Left cardiac atrium (tissue), 4 donors: ENCODE measurements around the gene MGAT3. TPM values are rescaled to one million over a fixed set of nuclear protein-coding genes. Genes with fewer than 3 reads are reported as not detected.

Experiments
- ATAC-seq, 2 donors: fragments of 200-7000 bp; cut with Tn5 transposase; one replicate each; pipeline ENCODE4 v1.9.1; 2020; ENCODE audit warnings: mild to moderate bottlenecking in 2 of 2, moderate library complexity in 2 of 2
- DNase-seq: peaks from one replicate; pipeline ENCODE4 v3.0.0-alpha.2; 2020
- intact Hi-C, 2 donors: fragments of 100-400 bp; cut with DNase I; formaldehyde crosslinking; loops; one replicate each; pipeline versions ENCODE4 v1.14.1 to v1.15.1; 2022 to 2023
- total RNA-seq, 2 donors: library from RNA; stranded (reverse); fragmentation: NEBNext Ultra II Directional; extraction: Animal tissue kit (Norgen Biotek cat#: 25700); gene quantifications; one replicate each; pipeline ENCODE4 v1.2.1, GENCODE V29; 2021
- donor health status: DM: no; HTN: yes; CAD: no.
- donor health status: DM: no; HTN: yes; CAD: no; lungs with severe emphysema.
- donor health status: DM: yes; HTN: yes; CAD: no.
- donor health status: Dilated cardiomyopathy.

Gene MGAT3
- total RNA-seq, 2 donors from 2014 or later, result 11.6 to 13.7 TPM

- DNase-seq, result no peak
- intact Hi-C loops, result no loop called here
- ATAC-seq, result no peak
Observed at GRCh38 chr22:39444937-39445465, 11.8 kb upstream of the MGAT3 start.

GRCh38 chr22:39445678-39446077 lies 11.1 kb upstream of the MGAT3 start:
- intact Hi-C loops, result no loop called here
- no peak for ATAC-seq
- DNase-seq, result no peak

- DNase-seq (no peak), ATAC-seq (peak; percentile 21 to 39)
- intact Hi-C loops, result no loop called here
Observed at GRCh38 chr22:39446239-39446721, 10.5 kb upstream of the MGAT3 start.

- intact Hi-C loops, result no loop called here
- ATAC-seq (no peak), DNase-seq (no peak)
Observed at GRCh38 chr22:39448205-39449054, 8.4 kb upstream of the MGAT3 start.

- ATAC-seq, result no peak
- DNase-seq, result no peak
- intact Hi-C loops, result no loop called here
Observed at GRCh38 chr22:39449708-39450107, 7.1 kb upstream of the MGAT3 start.

- intact Hi-C loops, result no loop called here
- DNase-seq, result no peak
- ATAC-seq, result no peak
Observed at GRCh38 chr22:39450258-39450955, 6.4 kb upstream of the MGAT3 start.

- DNase-seq (no peak), ATAC-seq (peak in 1 of 2 donors; percentile 68)
- intact Hi-C loops, result no loop called here
Observed at GRCh38 chr22:39452740-39453040, 4.1 kb upstream of the MGAT3 start.

- intact Hi-C loops, result no loop called here
- DNase-seq (no peak), ATAC-seq (peak in 1 of 2 donors; percentile 16)
Observed at GRCh38 chr22:39453765-39454378, 2.9 kb upstream of the MGAT3 start.

- intact Hi-C loops, result no loop called here
- ATAC-seq, result peak; percentile 9 to 60
- no peak for DNase-seq
Observed at GRCh38 chr22:39454385-39454871, 2.4 kb upstream of the MGAT3 start.

GRCh38 chr22:39457198-39457555 lies 365 bp downstream of the MGAT3 start:
- no peak for DNase-seq
- intact Hi-C loops, result no loop called here
- no peak for ATAC-seq

- ATAC-seq (peak in 1 of 2 donors; percentile 23), DNase-seq (no peak)
- intact Hi-C loops, result no loop called here
Observed at GRCh38 chr22:39457556-39458443, 988 bp downstream of the MGAT3 start.

GRCh38 chr22:39458444-39459083 lies 1.8 kb downstream of the MGAT3 start:
- intact Hi-C loops, result no loop called here
- DNase-seq, result no peak
- ATAC-seq, result no peak

- DNase-seq, result no peak
- ATAC-seq, result no peak
- intact Hi-C loops, result no loop called here
Observed at GRCh38 chr22:39459681-39460080, 2.9 kb downstream of the MGAT3 start.

- intact Hi-C loops, result no loop called here
- ATAC-seq (peak; percentile 12 to 33), DNase-seq (peak; percentile 54)
Observed at GRCh38 chr22:39462443-39463221, 5.8 kb downstream of the MGAT3 start.

GRCh38 chr22:39463277-39463676 lies 6.5 kb downstream of the MGAT3 start:
- no peak for DNase-seq
- no peak for ATAC-seq
- intact Hi-C loops, result no loop called here

- ATAC-seq (peak; percentile 79), DNase-seq (peak; percentile 73)
- intact Hi-C loops, result no loop called here
Observed at GRCh38 chr22:39463931-39464390, 7.1 kb downstream of the MGAT3 start.

GRCh38 chr22:39466228-39467006 lies 9.6 kb downstream of the MGAT3 start:
- DNase-seq, result no peak
- intact Hi-C loops, result no loop called here
- ATAC-seq, result peak in 1 of 2 donors; percentile 58
